H1 (cell line): ENCODE data around the gene GRIN2C. TPM values are rescaled to one million over a fixed set of nuclear protein-coding genes. Genes with fewer than 3 reads are reported as not detected.

ENCODE experiments used
- CTCF ChIA-PET: fragments of 300-600 bp; sonication (Branson Sonifier 250); formaldehyde crosslinking; loops from one replicate; lab custom pipeline; 2021; ENCODE audit not compliant: partially characterized antibody; lab: Charles Lee
- POLR2A ChIA-PET: fragments of 300-600 bp; sonication (Branson Sonifier 250); formaldehyde crosslinking; loops from one replicate; lab custom pipeline; 2021; ENCODE audit warnings: inconsistent platforms; ENCODE audit not compliant: partially characterized antibody; lab: Charles Lee
- DNase-seq, 2 experiments: peaks; one replicate each; pipeline versions ENCODE4 v3.0.0 to v3.0.0-alpha.2; 2010 to 2022; ENCODE audit warnings: low spot score in 2 of 2, low read depth in 1 of 2, mixed read lengths in 1 of 2
- FAIRE-seq: peaks from 2 replicates; lab custom pipeline; 2011; peaks lifted over from hg19 to GRCh38; lab: Jason Lieb, UNC
- H2AFZ ChIP-seq: 2 replicates; pipeline ENCODE4 v1.8.1; 2012; ENCODE audit warnings: low read length, inconsistent platforms
- H2AK5ac ChIP-seq: 2 replicates; pipeline ENCODE4 v1.6.1; 2013; ENCODE audit warnings: low read depth, low read length
- H2BK120ac ChIP-seq: replicated peaks from 2 replicates; pipeline ENCODE3; 2013; ENCODE audit warnings: low read depth, low read length, inconsistent platforms
- H2BK12ac ChIP-seq: 2 replicates; pipeline ENCODE4 v1.6.1; 2013; ENCODE audit warnings: low read depth, low read length
- H2BK15ac ChIP-seq: 2 replicates; pipeline ENCODE4 v1.6.1; 2013; ENCODE audit warnings: low read length
- H2BK20ac ChIP-seq: 2 replicates; pipeline ENCODE4 v1.6.1; 2013; ENCODE audit warnings: low read length
- H2BK5ac ChIP-seq: 2 replicates; pipeline ENCODE4 v1.6.1; 2013; ENCODE audit warnings: low read depth, low read length
- H3K14ac ChIP-seq: 2 replicates; pipeline ENCODE4 v1.6.1; 2013; ENCODE audit warnings: inconsistent platforms; ENCODE audit not compliant: insufficient read length
- H3K18ac ChIP-seq: 2 replicates; pipeline ENCODE4 v1.6.1; 2013; ENCODE audit warnings: low read length; ENCODE audit errors: extremely low read depth
- H3K23ac ChIP-seq: 2 replicates; pipeline ENCODE4 v1.6.1; 2013; ENCODE audit warnings: inconsistent platforms; ENCODE audit not compliant: insufficient read length
- H3K23me2 ChIP-seq: 2 replicates; pipeline ENCODE4 v1.6.1; 2013; ENCODE audit warnings: low read depth, low read length
- H3K27ac ChIP-seq: 2 replicates; pipeline ENCODE4 v1.6.1; 2011; ENCODE audit warnings: low read depth, low read length, inconsistent platforms
- H3K27me3 ChIP-seq, 4 experiments: replicated peaks in 1 of 4; 1 replicate in 1 of 4; 2 replicates in 3 of 4; pipeline versions ENCODE4 v1.6.1 to v1.8.1; 2011 to 2013; ENCODE audit warnings: low read length in 3 of 4, mild to moderate bottlenecking in 3 of 4, inconsistent platforms in 2 of 4, mixed read lengths in 2 of 4, moderate library complexity in 1 of 4; ENCODE audit not compliant: control insufficient read depth in 3 of 4, insufficient read depth in 3 of 4; ENCODE audit errors: extremely low read depth in 1 of 4
- H3K36me3 ChIP-seq, 4 experiments: 2 replicates each; pipeline versions ENCODE4 v1.6.1 to v1.8.1; 2011 to 2013; ENCODE audit warnings: mild to moderate bottlenecking in 4 of 4, low read length in 3 of 4, moderate library complexity in 2 of 4, control low read depth in 1 of 4, inconsistent platforms in 1 of 4; ENCODE audit not compliant: insufficient read depth in 4 of 4, control insufficient read depth in 2 of 4
- H3K4ac ChIP-seq: replicated peaks from 2 replicates; pipeline ENCODE3; 2013; ENCODE audit warnings: low read length, low read depth, mixed read lengths, inconsistent platforms; ENCODE audit not compliant: insufficient read length
- H3K4me1 ChIP-seq, 4 experiments: replicated peaks in 1 of 4; 1 replicate in 1 of 4; 2 replicates in 3 of 4; pipeline versions ENCODE4 v1.6.1 to v1.8.1; 2011 to 2013; ENCODE audit warnings: low read length in 3 of 4, inconsistent platforms in 2 of 4, mixed read lengths in 1 of 4; ENCODE audit not compliant: insufficient read depth in 4 of 4, control insufficient read depth in 3 of 4
- H3K4me2 ChIP-seq, 2 experiments: 2 replicates each; pipeline versions ENCODE4 v1.6.1 to v1.8.1; 2011 to 2013; ENCODE audit warnings: low read depth in 2 of 2, low read length in 2 of 2, control low read depth in 1 of 2, inconsistent platforms in 1 of 2, mild to moderate bottlenecking in 1 of 2; ENCODE audit not compliant: insufficient read depth in 1 of 2
- H3K4me3 ChIP-seq, 4 experiments: fragments of 200-600, 300-600 bp in 1 of 4; sonication (generic), shearing (Covaris generic), sonication (Bioruptor Twin) in 1 of 4; 2 replicates each; pipeline versions ENCODE4 v1.5.1 to v1.8.1; 2011 to 2016; ENCODE audit warnings: low read length in 4 of 4, low read depth in 3 of 4, control low read depth in 2 of 4, inconsistent platforms in 2 of 4, mild to moderate bottlenecking in 2 of 4, mixed read lengths in 1 of 4, moderate library complexity in 1 of 4; ENCODE audit not compliant: insufficient read depth in 2 of 4; ENCODE audit errors: extremely low read depth in 1 of 4
- H3K56ac ChIP-seq: replicated peaks from 2 replicates; pipeline ENCODE3; 2013; ENCODE audit warnings: low read depth, mild to moderate bottlenecking, mixed read lengths, low read length, inconsistent platforms; ENCODE audit not compliant: insufficient read length
- H3K79me1 ChIP-seq: 2 replicates; pipeline ENCODE4 v1.6.1; 2013; ENCODE audit warnings: low read depth, low read length, control low read depth
- H3K79me2 ChIP-seq, 2 experiments: 2 replicates each; pipeline versions ENCODE4 v1.6.1 to v1.8.1; 2012 to 2013; ENCODE audit warnings: low read length in 2 of 2, mild to moderate bottlenecking in 2 of 2, inconsistent platforms in 1 of 2; ENCODE audit not compliant: insufficient read depth in 2 of 2, control insufficient read depth in 1 of 2
- H3K9ac ChIP-seq, 4 experiments: replicated peaks in 1 of 4; 1 replicate in 1 of 4; 2 replicates in 3 of 4; pipeline versions ENCODE4 v1.6.1 to v1.8.1; 2011 to 2013; ENCODE audit warnings: low read depth in 3 of 4, low read length in 3 of 4, control low read depth in 2 of 4, mild to moderate bottlenecking in 2 of 4, moderate library complexity in 2 of 4, inconsistent platforms in 1 of 4; ENCODE audit errors: extremely low read depth in 1 of 4
- H3K9me3 ChIP-seq, 2 experiments: 2 replicates each; pipeline versions ENCODE4 v1.6.1 to v1.8.1; 2012 to 2013; ENCODE audit warnings: mild to moderate bottlenecking in 2 of 2, moderate library complexity in 2 of 2, control low read depth in 1 of 2, inconsistent platforms in 1 of 2, low read depth in 1 of 2, low read length in 1 of 2, mixed read lengths in 1 of 2; ENCODE audit not compliant: insufficient read depth in 2 of 2
- H4K20me1 ChIP-seq, 2 experiments: replicated peaks in 1 of 2; 2 replicates each; pipeline versions ENCODE3 to v1.8.1; 2011 to 2013; ENCODE audit warnings: inconsistent platforms in 2 of 2, low read length in 2 of 2, mild to moderate bottlenecking in 1 of 2; ENCODE audit not compliant: insufficient read depth in 2 of 2, control insufficient read depth in 1 of 2
- H4K5ac ChIP-seq: 2 replicates; pipeline ENCODE4 v1.6.1; 2013; ENCODE audit warnings: low read length, low read depth, mixed read lengths, inconsistent platforms; ENCODE audit not compliant: insufficient read length
- H4K8ac ChIP-seq: 2 replicates; pipeline ENCODE4 v1.8.0; 2013; ENCODE audit warnings: mild to moderate bottlenecking, moderate library complexity, low read length, inconsistent platforms; ENCODE audit not compliant: insufficient read depth; ENCODE audit errors: extremely low read depth
- H4K91ac ChIP-seq: replicated peaks from 2 replicates; pipeline ENCODE3; 2013; ENCODE audit warnings: low read length, mixed read lengths, inconsistent platforms; ENCODE audit not compliant: insufficient read length
- CTBP2 ChIP-seq: IDR thresholded peaks from 2 replicates; pipeline ENCODE4 v1.7.0; 2011; ENCODE audit warnings: borderline replicate concordance, mild to moderate bottlenecking, moderate library complexity, mixed read lengths, low read length; ENCODE audit not compliant: insufficient read depth, insufficient read length
- CTCF ChIP-seq, 3 experiments: IDR thresholded peaks; 1 replicate in 2 of 3; 2 replicates in 1 of 3; pipeline versions ENCODE4 v1.5.1 to v1.6.1; 2011; ENCODE audit warnings: low read length in 3 of 3, mild to moderate bottlenecking in 3 of 3, inconsistent platforms in 2 of 3, low read depth in 1 of 3, moderate library complexity in 1 of 3; ENCODE audit not compliant: insufficient read depth in 1 of 3; ENCODE audit errors: control extremely low read depth in 1 of 3
- KDM5A ChIP-seq: fragments of 200-600 bp; IDR thresholded peaks from 2 replicates; pipeline ENCODE4 v1.7.1; 2012; ENCODE audit warnings: mild to moderate bottlenecking, low read length, inconsistent platforms, mixed read lengths
- NANOG ChIP-seq: IDR thresholded peaks from 2 replicates; pipeline ENCODE4 v1.6.1; 2011; ENCODE audit warnings: low read length, low read depth, mild to moderate bottlenecking, inconsistent platforms; ENCODE audit not compliant: insufficient read depth, poor library complexity, severe bottlenecking
- POLR2AphosphoS5 ChIP-seq: IDR thresholded peaks from 2 replicates; pipeline ENCODE4 v1.6.1; 2011; ENCODE audit warnings: low read depth, low read length
- SP1 ChIP-seq: IDR thresholded peaks from 2 replicates; pipeline ENCODE4 v1.6.1; 2011; ENCODE audit warnings: low read depth, low read length
- SRF ChIP-seq: IDR thresholded peaks from 2 replicates; pipeline ENCODE4 v1.6.1; 2011; ENCODE audit warnings: mild to moderate bottlenecking, low read depth, low read length, moderate library complexity
- SUZ12 ChIP-seq: fragments of 200-600 bp; sonication (generic); IDR thresholded peaks from 2 replicates; pipeline ENCODE4 v1.6.1; 2012; ENCODE audit warnings: mild to moderate bottlenecking, inconsistent platforms, low read length, moderate library complexity, mixed read lengths
- WGBS, 2 experiments: shearing (Covaris generic) in 1 of 2; methylation state at CpG; one replicate each; pipeline versions ENCODE4 v1.1.6 to v1.1.7; 2013 to 2015; ENCODE audit warnings: low lambda C conversion rate in 2 of 2, mixed read lengths in 2 of 2, inconsistent platforms in 1 of 2, low coverage in 1 of 2, missing lambda C conversion rate in 1 of 2; ENCODE audit not compliant: insufficient replicate concordance in 2 of 2, insufficient coverage in 1 of 2, insufficient read length in 1 of 2; ENCODE audit errors: extremely low coverage in 1 of 2, missing lambda C conversion rate in 1 of 2; 5-methylcytosine and 5-hydroxymethylcytosine counted together
- polyA plus RNA-seq, 7 experiments: library from polyadenylated mRNA; depleted of rRNA in 3 of 7; stranded (reverse) in 5 of 7; unstranded in 2 of 7; fragments of >200 nt in 5 of 7; fragments of 200-250 nt in 2 of 7; gene quantifications; 1 replicate in 5 of 7; 2 replicates in 1 of 7; 4 replicates in 1 of 7; pipeline versions ENCODE4 v1.2.1 to v1.2.3, GENCODE V29; 2011 to 2013; ENCODE audit warnings: missing spikeins in 2 of 7, mixed read lengths in 2 of 7
- total RNA-seq: library from RNA; stranded (reverse); fragmentation: NEBNext Ultra II Directional; extraction: Animal tissue kit (Norgen Biotek cat#: 25700); gene quantifications from 2 replicates; pipeline ENCODE4 v1.2.1, GENCODE V29; 2021
- TF ChIP-seq, protein P1 (sequence below): IDR thresholded peaks from 2 replicates; pipeline ENCODE4 v1.6.1; 2012; ENCODE audit warnings: inconsistent platforms

The GRIN2C gene
- total and polyA plus RNA-seq, 2 of the 8 experiments (the other 6 are each of a cell fraction or from before 2014, with no cell fraction given) = 0.06 to 0.07 TPM

DNA sequence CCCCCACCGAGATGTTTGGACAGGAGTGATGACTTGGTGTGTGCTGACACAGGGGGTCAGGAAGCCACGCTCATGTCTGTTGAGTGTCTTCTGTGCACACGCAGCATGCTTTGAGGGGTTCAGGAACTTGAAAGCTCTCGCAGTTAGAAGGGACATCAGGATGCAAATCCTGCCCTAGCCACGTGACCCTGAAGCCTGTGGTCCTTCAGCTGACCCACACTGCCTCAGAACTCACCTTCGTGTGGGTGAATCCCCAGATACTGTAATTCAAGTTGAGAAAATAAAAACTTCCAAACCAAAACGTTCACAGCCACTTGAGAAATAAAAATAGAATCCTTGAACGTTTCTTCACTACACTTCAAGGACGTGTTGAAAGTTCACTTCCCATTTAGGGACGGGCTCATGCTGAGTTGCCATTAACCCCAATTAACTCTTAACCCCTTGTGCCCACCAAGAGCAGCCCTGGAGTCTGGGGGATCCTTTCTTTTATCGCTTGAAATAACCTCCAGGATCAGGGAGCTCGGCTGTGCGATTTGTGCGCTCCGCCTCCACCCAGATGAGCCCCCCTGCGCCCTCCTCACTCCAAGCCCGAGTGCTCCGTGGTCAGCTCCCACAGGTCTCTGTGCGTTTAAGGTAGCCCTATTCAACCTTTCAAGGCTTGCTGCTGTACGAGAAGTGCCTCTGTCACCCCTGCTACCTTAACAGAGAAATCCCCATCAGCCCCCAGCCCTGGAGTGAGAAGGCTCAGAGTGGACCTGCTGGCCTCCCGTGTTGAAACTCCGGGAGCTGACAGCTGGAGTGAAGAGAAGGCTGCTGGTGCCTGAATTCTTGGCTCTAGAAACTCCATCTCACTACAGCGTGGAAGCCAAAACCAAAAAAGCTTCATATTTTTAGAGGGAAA lies 47.3 kb downstream of the GRIN2C start:
- H3K4me3 ChIP-seq = no peak overlapping the region
- no peaks in the 10 kb centered on the region for H3K23me2 ChIP-seq
- no peak overlapping the region for H3K56ac ChIP-seq
- no peak overlapping the region for H3K23ac ChIP-seq
- no peak overlapping the region for H3K14ac ChIP-seq
- H3K79me2 ChIP-seq = no peaks in the 10 kb centered on the region
- FAIRE-seq (no peak), DNase-seq (no peak)
- no peak overlapping the region for H3K27ac ChIP-seq
- no peak overlapping the region for H3K4ac ChIP-seq
- no peak overlapping the region for H2BK120ac ChIP-seq
- H4K91ac ChIP-seq = no peak overlapping the region
- 76% methylated on average over 23 of the region's 23 CpGs; no CpG with 5 or more reads in 1 of the 2 experiments for WGBS, 2 experiments
- no peak overlapping the region for H3K18ac ChIP-seq
- no peak overlapping the region for H2BK5ac ChIP-seq
- CTCF ChIA-PET = interaction anchor here (0.5 to 99.6 kb wide), 5 partner anchors 6 to 238 kb away, joined by 3 to 2981 read pairs (median 5); partner anchors contain the start of genes FDXR, GRIN2C and NAT9
- H3K9ac ChIP-seq = no peak overlapping the region
- H3K79me1 ChIP-seq = no peaks in the 10 kb centered on the region; the same call in 1 of the 2 replicates
- POLR2A ChIA-PET = no interaction called here
- H4K5ac ChIP-seq = no peak overlapping the region
- H2BK15ac ChIP-seq = no peak overlapping the region
- peaks cover 0 to 4% (median 1%) of the 10 kb centered on the region in 4 experiments; a peak in 2 of 7 replicates for H3K4me1 ChIP-seq
- H4K20me1 ChIP-seq = peaks cover 12 to 21% of the 10 kb centered on the region in 2 experiments
- H4K8ac ChIP-seq = no peak overlapping the region
- no peak overlapping the region for H3K4me2 ChIP-seq
- H2AK5ac ChIP-seq = no peak overlapping the region
- H3K36me3 ChIP-seq = no peaks in the 10 kb centered on the region; a peak in 1 of 8 replicates
- H3K9me3 ChIP-seq = no peaks in the 10 kb centered on the region
- no peak overlapping the region for H2BK20ac ChIP-seq
- no peak overlapping the region for H2AFZ ChIP-seq
- no peak overlapping the region for H2BK12ac ChIP-seq
- H3K27me3 ChIP-seq = no peaks in the 10 kb centered on the region; a peak in 3 of 7 replicates
- TF ChIP-seq CTBP2 (no peak), SP1 (no peak), KDM5A (no peak), NANOG (no peak), SUZ12 (no peak), CTCF (IDR thresholded peaks at IDR 0.05; ENCODE audit: control extremely low read depth in 1 of 3, insufficient read depth in 1 of 3, low read depth in 1 of 3, low read length in 3 of 3) (no peak), SRF (no peak), POLR2AphosphoS5 (no peak)
- TF ChIP-seq, protein P1, sequence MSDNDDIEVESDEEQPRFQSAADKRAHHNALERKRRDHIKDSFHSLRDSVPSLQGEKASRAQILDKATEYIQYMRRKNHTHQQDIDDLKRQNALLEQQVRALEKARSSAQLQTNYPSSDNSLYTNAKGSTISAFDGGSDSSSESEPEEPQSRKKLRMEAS = no peak
